GM12864 (cell line): ENCODE data around the gene FZR1.
"Not testable (repeated sequence)": the region's sequence is repeated elsewhere in the genome, so short reads cannot be mapped to it uniquely, and the experiment has no call there.

ENCODE experiments used
- DNase-seq: peaks from one replicate; pipeline ENCODE4 v3.0.0-alpha.2; 2011; ENCODE audit warnings: low read depth
- H3K4me3 ChIP-seq: 2 replicates; pipeline ENCODE4 v1.5.1; 2011; ENCODE audit warnings: mild to moderate bottlenecking, low read depth, low read length, control low read depth
- TF ChIP-seq, protein P1 (sequence below): IDR thresholded peaks from 2 replicates; pipeline ENCODE4 v1.5.1; 2011; ENCODE audit warnings: low read depth, mild to moderate bottlenecking, moderate library complexity, low read length, control low read depth, inconsistent platforms; ENCODE audit errors: missing control alignments

The FZR1 gene

DNA sequence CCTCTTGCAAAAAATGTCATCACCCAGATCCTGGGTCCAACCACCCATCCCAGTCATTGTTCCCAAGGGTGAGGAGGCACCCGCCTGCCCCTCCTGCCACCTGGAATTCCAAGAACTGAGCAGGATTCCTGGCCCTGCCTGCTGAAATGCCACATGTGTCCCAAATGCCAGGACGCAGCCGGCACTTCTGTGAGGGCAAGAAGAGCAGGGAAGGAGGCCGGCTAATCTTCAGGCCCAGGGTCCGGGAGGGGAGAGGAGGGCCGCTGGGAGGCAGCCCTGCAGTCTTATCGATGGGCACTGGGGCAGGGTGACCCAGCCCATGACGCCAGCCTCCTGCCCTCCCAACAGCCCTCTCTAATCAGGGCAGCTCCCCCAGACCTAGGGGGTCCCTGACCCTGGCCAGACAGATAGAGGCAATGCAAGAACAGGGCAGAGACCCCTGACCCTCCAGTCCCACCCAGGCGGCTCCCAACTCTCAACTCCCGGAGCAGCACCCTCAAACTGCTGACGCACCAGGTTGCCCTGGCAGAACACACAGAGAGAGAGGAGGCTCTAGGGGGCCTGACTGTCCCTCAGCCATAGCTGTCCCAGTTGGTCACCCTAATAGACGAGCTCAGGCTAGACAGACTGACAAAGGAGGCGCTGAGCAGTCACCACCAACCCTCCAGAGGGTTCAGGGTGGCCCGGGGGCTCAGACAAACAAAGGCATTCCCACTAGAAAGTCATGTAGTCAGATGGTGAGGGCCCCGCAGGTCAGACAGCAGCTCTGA, 49.7 kb downstream of the FZR1 start:
- peak overlapping the region; percentile 97 for H3K4me3 ChIP-seq
- no peak for DNase-seq
- TF ChIP-seq, protein P1, sequence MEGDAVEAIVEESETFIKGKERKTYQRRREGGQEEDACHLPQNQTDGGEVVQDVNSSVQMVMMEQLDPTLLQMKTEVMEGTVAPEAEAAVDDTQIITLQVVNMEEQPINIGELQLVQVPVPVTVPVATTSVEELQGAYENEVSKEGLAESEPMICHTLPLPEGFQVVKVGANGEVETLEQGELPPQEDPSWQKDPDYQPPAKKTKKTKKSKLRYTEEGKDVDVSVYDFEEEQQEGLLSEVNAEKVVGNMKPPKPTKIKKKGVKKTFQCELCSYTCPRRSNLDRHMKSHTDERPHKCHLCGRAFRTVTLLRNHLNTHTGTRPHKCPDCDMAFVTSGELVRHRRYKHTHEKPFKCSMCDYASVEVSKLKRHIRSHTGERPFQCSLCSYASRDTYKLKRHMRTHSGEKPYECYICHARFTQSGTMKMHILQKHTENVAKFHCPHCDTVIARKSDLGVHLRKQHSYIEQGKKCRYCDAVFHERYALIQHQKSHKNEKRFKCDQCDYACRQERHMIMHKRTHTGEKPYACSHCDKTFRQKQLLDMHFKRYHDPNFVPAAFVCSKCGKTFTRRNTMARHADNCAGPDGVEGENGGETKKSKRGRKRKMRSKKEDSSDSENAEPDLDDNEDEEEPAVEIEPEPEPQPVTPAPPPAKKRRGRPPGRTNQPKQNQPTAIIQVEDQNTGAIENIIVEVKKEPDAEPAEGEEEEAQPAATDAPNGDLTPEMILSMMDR, result no peak

DNA sequence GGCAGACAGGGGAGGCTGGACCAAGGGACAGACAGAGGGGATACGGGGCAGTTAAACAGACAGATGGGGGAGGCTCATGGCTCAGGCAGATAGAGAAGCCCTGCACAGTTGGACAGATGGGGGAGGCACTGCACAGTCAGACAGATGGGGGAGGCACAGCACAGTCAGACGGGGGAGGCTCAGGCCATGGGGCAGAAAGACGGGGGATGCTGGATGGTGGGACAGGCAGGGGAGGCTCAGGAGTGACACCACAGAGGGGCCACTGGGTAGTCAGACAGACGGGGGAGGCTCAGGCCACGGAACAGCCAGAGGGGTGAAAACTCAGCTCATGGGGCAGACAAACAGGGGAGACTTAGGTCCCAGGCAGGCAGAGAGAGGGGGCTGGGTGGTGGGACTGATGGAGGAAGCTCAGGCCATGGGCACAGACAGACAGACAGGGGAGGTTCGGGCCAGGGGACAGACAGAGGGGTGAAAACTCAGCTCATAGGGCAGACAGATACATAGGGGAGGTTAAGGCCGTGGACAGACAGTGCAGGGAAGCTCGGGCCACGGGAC, 50.4 kb downstream of the FZR1 start:
- peak overlapping the region; percentile 97 for H3K4me3 ChIP-seq
- TF ChIP-seq, protein P1, result no peak
- no peak for DNase-seq

DNA sequence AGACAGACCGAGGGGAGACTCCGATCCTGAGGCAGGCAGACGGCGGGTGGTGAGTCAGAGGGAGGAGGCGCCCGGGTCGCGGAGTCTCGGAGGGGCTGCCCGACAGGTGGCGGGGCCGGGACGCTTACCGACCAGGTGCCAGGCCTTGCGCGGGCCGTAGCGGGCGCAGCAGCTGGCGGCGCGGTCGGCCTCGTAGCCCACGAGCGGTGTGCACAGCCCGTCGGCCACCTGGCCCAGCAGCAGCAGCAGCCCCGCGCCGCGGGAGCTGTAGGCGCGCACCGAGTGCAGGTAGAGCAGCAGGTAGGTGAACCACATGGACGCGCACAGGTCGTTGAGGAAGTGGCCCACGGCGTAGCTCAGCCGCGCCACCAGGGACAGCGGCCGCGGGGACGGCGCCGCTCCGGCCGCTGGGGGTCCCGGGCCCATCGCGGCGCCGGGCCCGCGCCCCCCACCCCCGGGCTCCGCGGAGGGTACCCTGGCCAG, 50.9 kb downstream of the FZR1 start:
- TF ChIP-seq, protein P1, result peak; percentile 12
- no peak for DNase-seq
- H3K4me3 ChIP-seq, result peak overlapping the region; percentile 97

DNA sequence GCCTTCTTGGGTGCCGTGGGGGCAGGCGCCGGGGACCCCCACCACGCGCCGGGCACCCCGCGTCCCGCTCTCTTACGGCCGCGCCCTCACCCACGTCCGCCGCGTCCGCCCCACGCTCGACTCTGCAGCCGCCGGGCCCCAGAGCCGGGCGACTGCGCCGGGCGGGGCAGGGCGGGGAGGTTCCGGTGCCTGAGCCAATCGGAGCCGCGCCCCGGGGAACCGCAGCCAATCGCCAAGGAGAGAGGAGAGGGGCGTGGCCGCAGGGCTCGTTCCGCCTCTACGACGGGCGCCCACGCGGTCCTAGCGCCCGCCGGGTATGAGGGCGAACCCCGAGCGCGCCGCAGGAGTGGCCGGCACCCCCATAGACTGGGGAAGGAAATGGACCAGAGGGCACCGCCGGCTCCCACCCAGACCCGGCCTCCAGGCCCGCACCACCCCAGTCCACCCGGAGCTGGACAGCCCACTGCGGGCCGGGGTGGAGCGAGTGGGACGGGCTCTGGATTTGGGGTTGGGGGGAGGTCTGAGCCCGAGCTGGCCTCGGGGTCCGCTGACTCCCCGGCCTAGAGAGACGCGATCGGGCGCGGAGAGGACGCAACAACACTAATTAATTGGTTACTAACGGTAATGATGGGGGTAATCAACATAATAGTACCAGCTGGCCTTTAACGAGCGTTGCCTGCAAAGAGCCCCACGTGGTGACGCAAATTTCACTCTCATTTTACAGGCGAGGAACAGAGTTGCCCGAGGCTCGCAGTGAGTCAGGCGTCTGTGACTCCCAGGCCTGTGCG, 51.5 kb downstream of the FZR1 start, which contains the start of gene MFSD12:
Gene MFSD12, minus strand, starts transcription at position 126 of the 788 bp plus-strand sequence. CDS start 183 bp downstream, outside the sequence.
- peak within 1 kb of the TSS; percentile 97 for H3K4me3 ChIP-seq
- peak; percentile 69 for DNase-seq
- TF ChIP-seq, protein P1, result no peak

DNA sequence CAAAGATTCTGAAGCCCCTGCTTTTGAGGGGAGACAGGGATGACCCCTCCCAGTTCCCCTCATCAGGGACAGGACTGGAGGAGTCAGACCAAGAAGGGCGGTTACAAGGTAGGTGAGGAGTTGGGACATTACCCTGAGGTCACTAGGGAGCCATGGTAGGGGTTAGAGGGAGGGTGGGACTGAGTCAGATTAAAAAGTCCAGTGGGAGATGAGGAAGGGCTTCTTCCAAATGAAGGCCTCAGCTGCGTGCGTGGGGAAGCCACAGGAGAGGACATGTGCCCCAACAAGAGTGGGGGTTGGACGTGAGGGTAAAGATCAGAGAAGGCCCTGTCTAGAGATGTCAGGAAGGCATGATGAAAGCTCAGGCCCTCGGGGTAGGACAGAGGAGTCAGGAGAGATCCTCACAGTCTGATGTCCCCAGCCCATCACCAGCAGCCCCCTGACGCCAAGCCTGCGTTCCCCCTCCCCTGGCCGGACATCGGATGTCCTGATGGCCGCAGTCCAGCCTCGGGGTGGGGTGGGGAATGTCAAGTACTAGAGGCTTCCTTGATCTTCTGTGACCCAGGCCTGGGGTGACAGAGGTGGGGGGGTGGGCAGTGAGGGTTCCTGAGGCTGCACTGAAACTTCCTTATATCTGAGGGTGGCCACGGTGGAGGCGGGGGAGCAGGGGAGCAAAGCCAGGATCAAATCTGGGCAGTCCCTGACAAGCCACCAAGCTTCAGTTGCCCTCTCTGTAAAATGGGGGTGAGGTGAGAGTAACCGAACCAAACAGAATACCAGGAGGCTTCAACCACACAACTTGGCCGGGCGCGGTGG, 57.8 kb downstream of the FZR1 start:
- no peak overlapping the region for H3K4me3 ChIP-seq
- TF ChIP-seq, protein P1, result no peak
- no peak for DNase-seq

DNA sequence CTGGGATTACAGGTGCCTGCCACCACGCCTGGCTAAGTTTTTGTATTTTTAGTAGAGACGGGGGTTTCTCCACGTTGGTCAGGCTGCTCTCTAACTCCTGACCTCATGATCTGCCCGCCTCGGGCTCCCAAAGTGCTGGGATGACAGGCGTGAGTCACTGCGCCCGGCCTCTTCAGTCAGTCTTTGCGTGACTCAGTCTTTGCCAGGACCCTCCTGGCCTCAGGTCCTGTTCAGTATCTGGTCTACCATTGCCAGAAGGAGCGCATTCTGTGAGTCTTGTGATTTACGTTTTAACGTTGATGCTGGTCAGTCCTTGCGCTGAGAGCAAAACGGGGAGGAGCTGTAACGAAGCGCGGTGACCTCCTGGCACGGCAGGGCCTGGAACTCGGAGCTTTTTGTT, 59.0 kb downstream of the FZR1 start:
- H3K4me3 ChIP-seq, result no peak overlapping the region
- DNase-seq, result no peak
- TF ChIP-seq, protein P1, result no peak

DNA sequence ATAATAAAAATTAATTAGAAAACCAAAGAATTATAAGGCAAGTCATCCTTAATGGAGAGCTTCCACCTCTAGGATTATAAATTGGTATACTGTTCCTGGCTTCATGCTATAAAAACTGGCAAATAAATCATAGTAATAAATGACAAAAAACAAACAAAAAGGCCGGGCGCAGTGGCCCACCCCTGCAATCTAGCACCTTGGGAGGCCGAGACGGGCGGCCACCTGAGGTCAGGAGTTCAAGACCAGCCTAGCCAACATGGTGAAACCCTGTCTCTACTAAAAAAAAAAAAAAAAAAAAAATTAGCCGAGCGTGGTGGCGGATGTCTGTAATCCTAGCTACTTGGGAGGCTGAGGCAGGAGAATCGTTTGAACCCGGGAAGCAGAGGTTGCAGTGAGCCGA, 63.9 kb downstream of the FZR1 start:
- DNase-seq, H3K4me3 ChIP-seq: not testable (repeated sequence)
